GM23248 (cell line): Measurements from ENCODE around the gene EXD3. TPM values are rescaled to one million over a fixed set of nuclear protein-coding genes. Genes with fewer than 3 reads are reported as not detected.
"Not testable (repeated sequence)": the region's sequence is repeated elsewhere in the genome, so short reads cannot be mapped to it uniquely, and the experiment has no call there.

Experiments used
- DNase-seq: peaks from one replicate; pipeline ENCODE4 v3.0.0-alpha.2; 2015
- H2AFZ ChIP-seq: fragments of 200-600 bp; sonication (generic); 2 replicates; pipeline ENCODE4 v1.6.1; 2016; ENCODE audit warnings: antibody characterized with exemption
- H3F3A ChIP-seq: fragments of 200-600 bp; sonication (generic); 2 replicates; pipeline ENCODE4 v1.6.1; 2016; ENCODE audit warnings: mild to moderate bottlenecking, antibody characterized with exemption, mixed run types; ENCODE audit not compliant: insufficient read depth
- H3K27ac ChIP-seq: fragments of 200-600 bp; sonication (generic); 2 replicates; pipeline ENCODE4 v1.5.1; 2016; ENCODE audit warnings: mild to moderate bottlenecking
- H3K27me3 ChIP-seq: fragments of 200-600 bp; sonication (generic); replicated peaks from 2 replicates; pipeline ENCODE4 v1.6.1; 2016; ENCODE audit warnings: mild to moderate bottlenecking; ENCODE audit not compliant: insufficient read depth
- H3K36me3 ChIP-seq: fragments of 200-600 bp; sonication (generic); 2 replicates; pipeline ENCODE4 v1.6.1; 2016; ENCODE audit warnings: low read depth, mild to moderate bottlenecking
- H3K4me1 ChIP-seq: fragments of 200-600 bp; sonication (generic); 2 replicates; pipeline ENCODE4 v1.6.1; 2016; ENCODE audit warnings: mild to moderate bottlenecking; ENCODE audit not compliant: insufficient read depth
- H3K4me2 ChIP-seq: fragments of 200-600 bp; sonication (generic); one replicate; pipeline ENCODE4 v1.6.1; 2016; ENCODE audit warnings: mild to moderate bottlenecking; ENCODE audit not compliant: unreplicated experiment
- H3K4me3 ChIP-seq: fragments of 200-600 bp; sonication (generic); 2 replicates; pipeline ENCODE4 v1.5.1; 2016; ENCODE audit warnings: mild to moderate bottlenecking
- H3K79me2 ChIP-seq: fragments of 200-600 bp; sonication (generic); 2 replicates; pipeline ENCODE4 v1.6.1; 2016; ENCODE audit warnings: mild to moderate bottlenecking; ENCODE audit not compliant: insufficient read depth
- H3K9ac ChIP-seq: fragments of 200-600 bp; sonication (generic); 2 replicates; pipeline ENCODE4 v1.6.1; 2016; ENCODE audit warnings: mild to moderate bottlenecking
- H3K9me2 ChIP-seq: fragments of 200-600 bp; sonication (generic); 2 replicates; pipeline ENCODE4 v1.6.1; 2016; ENCODE audit warnings: mixed run types, mild to moderate bottlenecking, moderate library complexity; ENCODE audit not compliant: insufficient read depth
- H3K9me3 ChIP-seq: fragments of 200-600 bp; sonication (generic); one replicate; pipeline ENCODE4 v1.6.1; 2017; ENCODE audit warnings: low read depth
- H4K20me1 ChIP-seq: fragments of 200-600 bp; sonication (generic); 2 replicates; pipeline ENCODE4 v1.6.0; 2016; ENCODE audit not compliant: insufficient read depth
- EZH2 ChIP-seq: fragments of 200-600 bp; sonication (generic); IDR thresholded peaks from 2 replicates; pipeline ENCODE4 v1.6.1; 2018; ENCODE audit warnings: antibody characterized with exemption, mild to moderate bottlenecking; ENCODE audit not compliant: insufficient read depth, poor library complexity, severe bottlenecking
- EZH2phosphoT487 ChIP-seq: fragments of 200-600 bp; sonication (generic); IDR thresholded peaks from 2 replicates; pipeline ENCODE4 v1.6.1; 2018; ENCODE audit warnings: antibody characterized with exemption, moderate library complexity, mild to moderate bottlenecking, low read depth; ENCODE audit not compliant: insufficient read depth
- WGBS, 2 experiments: methylation state at CpG; one replicate each; pipeline ENCODE4 v1.1.6; 2015 to 2017; ENCODE audit warnings: low lambda C conversion rate in 2 of 2, low coverage in 1 of 2; ENCODE audit errors: missing lambda C conversion rate in 2 of 2; 5-methylcytosine and 5-hydroxymethylcytosine counted together
- in situ Hi-C: fragments of 300-500 bp; cut with MboI; formaldehyde crosslinking; loops from 2 replicates; pipeline ENCODE4 v1.15.0; 2020
- polyA plus RNA-seq: library from polyadenylated mRNA; unstranded; fragments of >200 nt; fragmentation: Nextera tagmentation; extraction: Ambion mirVana; gene quantifications from 2 replicates; pipeline ENCODE4 v1.2.1, GENCODE V29; 2016
- total RNA-seq: library from RNA; depleted of rRNA; stranded (reverse); fragments of >200 nt; shearing (Covaris generic); gene quantifications from 2 replicates; pipeline ENCODE4 v1.2.3, GENCODE V29; 2014

The EXD3 gene
- total and polyA plus RNA-seq, 2 experiments from 2014 or later, result 10.1 to 11.6 TPM

GRCh38 chr9:137342482-137342881 is 80.5 kb downstream of the EXD3 start:
- WGBS, 2 experiments, result 70% methylated on average over 7 of the region's 7 CpGs
- no peak overlapping the region for H3K4me2 ChIP-seq

GRCh38 chr9:137341227-137341626 is 81.7 kb downstream of the EXD3 start:
- no peaks in the 10 kb centered on the region for H3K9me3 ChIP-seq
- H4K20me1 ChIP-seq, result no peaks in the 10 kb centered on the region
- no peak overlapping the region for H3K27ac ChIP-seq
- H3K4me1 ChIP-seq, result no peaks in the 10 kb centered on the region
- H3K36me3 ChIP-seq, result no peaks in the 10 kb centered on the region
- no peak for DNase-seq
- TF ChIP-seq EZH2phosphoT487 (no peak), EZH2 (no peak)
- no peaks in the 10 kb centered on the region for H3K27me3 ChIP-seq
- no peak overlapping the region for H2AFZ ChIP-seq
- WGBS, 2 experiments, result 37 to 52% methylated on average over 4 to 5 of the region's 6 CpGs
- H3K9me2 ChIP-seq, result no peaks in the 10 kb centered on the region
- H3F3A ChIP-seq, result no peaks in the 10 kb centered on the region
- no peak overlapping the region for H3K4me3 ChIP-seq
- no peak overlapping the region for H3K9ac ChIP-seq
- no peak overlapping the region for H3K4me2 ChIP-seq
- in situ Hi-C loops, result no loop called here
- no peaks in the 10 kb centered on the region for H3K79me2 ChIP-seq

More at GRCh38 chr9:137342482-137342881, 80.5 kb downstream of the EXD3 start:
- no peak overlapping the region for H2AFZ ChIP-seq
- no peaks in the 10 kb centered on the region for H3K9me2 ChIP-seq
- no peaks in the 10 kb centered on the region for H3K9me3 ChIP-seq
- H3K79me2 ChIP-seq, result no peaks in the 10 kb centered on the region
- in situ Hi-C loops, result no loop called here
- H3K4me3 ChIP-seq, result no peak overlapping the region
- no peaks in the 10 kb centered on the region for H3K4me1 ChIP-seq
- no peaks in the 10 kb centered on the region for H3F3A ChIP-seq
- TF ChIP-seq EZH2phosphoT487, result no peak
- no peak for TF ChIP-seq EZH2
- no peak overlapping the region for H3K27ac ChIP-seq
- H3K27me3 ChIP-seq, result no peaks in the 10 kb centered on the region
- no peaks in the 10 kb centered on the region for H4K20me1 ChIP-seq
- no peak overlapping the region for H3K9ac ChIP-seq
- DNase-seq, result no peak
- no peaks in the 10 kb centered on the region for H3K36me3 ChIP-seq

- H4K20me1 ChIP-seq, H3K4me3 ChIP-seq, H3K9me2 ChIP-seq, H3K27me3 ChIP-seq, H3K9me3 ChIP-seq, H3K4me1 ChIP-seq, H2AFZ ChIP-seq, H3K9ac ChIP-seq, H3K4me2 ChIP-seq, H3K27ac ChIP-seq, H3K36me3 ChIP-seq, H3K79me2 ChIP-seq, H3F3A ChIP-seq, DNase-seq, in situ Hi-C loops: not testable (repeated sequence)
- WGBS, 2 experiments, result 74 to 77% methylated on average over 12 of the region's 12 CpGs
Measured at GRCh38 chr9:137339908-137340462, 83.0 kb downstream of the EXD3 start.

GRCh38 chr9:137339045-137339907 is 83.7 kb downstream of the EXD3 start:
- Histone ChIP-seq H3K36me3 (no peaks in the 10 kb centered on the region), H4K20me1 (no peaks in the 10 kb centered on the region), H3K27ac (no peak overlapping the region), H3K9ac (no peak overlapping the region), H3K4me2 (no peak overlapping the region), H3F3A (no peaks in the 10 kb centered on the region), H3K79me2 (no peaks in the 10 kb centered on the region), H3K9me2 (no peaks in the 10 kb centered on the region), H3K4me1 (no peaks in the 10 kb centered on the region), H3K27me3 (no peaks in the 10 kb centered on the region), H3K9me3 (no peaks in the 10 kb centered on the region), H3K4me3 (no peak overlapping the region), H2AFZ (no peak overlapping the region)
- WGBS, 2 experiments, result 49 to 54% methylated on average over 7 of the region's 7 CpGs
- DNase-seq, result no peak
- no peak for TF ChIP-seq EZH2
- TF ChIP-seq EZH2phosphoT487, result no peak
- in situ Hi-C loops, result no loop called here
